ENCODE data around the gene ADGRB3.

The ADGRB3 gene

DNA sequence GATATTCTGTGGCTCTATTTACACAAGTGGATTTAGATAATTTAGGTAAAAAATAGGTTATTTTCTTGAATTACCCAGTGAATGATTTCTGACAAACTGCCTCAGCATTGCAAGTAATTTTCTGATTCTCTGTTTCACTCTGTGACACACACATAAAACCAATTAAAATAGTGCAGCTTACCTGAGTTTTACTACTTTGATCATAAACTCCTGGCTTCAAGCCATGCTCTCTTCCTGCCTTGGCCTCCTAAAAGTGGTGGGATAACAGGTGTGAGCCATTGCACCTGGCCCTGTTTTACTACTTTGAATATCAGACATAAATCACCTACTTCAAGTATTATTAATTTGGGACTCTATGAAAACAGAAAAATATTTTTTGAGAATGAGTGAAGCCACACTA, 462.9 kb downstream of the ADGRB3 start:
- Histone ChIP-seq H3K14ac (ENCODE audit: low read length in 2 of 2) (no peak overlapping the region), H2BK5ac (ENCODE audit: low read depth, low read length, poor library complexity, severe bottlenecking) (no peak overlapping the region), H3K36me3 (ENCODE audit: control insufficient read depth in 1 of 2, insufficient read depth in 2 of 2, low read depth in 1 of 2, low read length in 2 of 2) (no peaks in the 10 kb centered on the region), H3K18ac (ENCODE audit: low read depth in 1 of 2, low read length in 2 of 2) (no peak overlapping the region), H3K9ac (ENCODE audit: low read length) (no peak overlapping the region), H2AFZ (ENCODE audit: low read depth, low read length) (no peak overlapping the region), H3K4ac (ENCODE audit: low read depth in 1 of 2, low read length in 2 of 2) (no peak overlapping the region), H3K4me3 (ENCODE audit: insufficient read depth in 1 of 2, low read depth in 1 of 2, low read length in 2 of 2) (no peak overlapping the region), H2BK15ac (ENCODE audit: low read depth, poor library complexity, severe bottlenecking) (no peak overlapping the region), H2AK5ac (ENCODE audit: low read length, severe bottlenecking) (no peak overlapping the region), H3K27me3 (ENCODE audit: control insufficient read depth in 1 of 2, insufficient read depth in 1 of 2, low read length in 2 of 2) (no peaks in the 10 kb centered on the region), H3K4me1 (ENCODE audit: control insufficient read depth, insufficient read depth, low read depth, low read length) (peaks cover 2% of the 10 kb centered on the region), H2BK12ac (ENCODE audit: low read length in 2 of 2) (no peak overlapping the region), H3K23ac (ENCODE audit: low read length in 2 of 2) (no peak overlapping the region), H3K79me1 (replicated peaks; ENCODE audit: low read length, poor library complexity, severe bottlenecking) (no peaks in the 10 kb centered on the region), H4K91ac (ENCODE audit: low read length) (no peak overlapping the region), H4K8ac (ENCODE audit: low read length) (no peak overlapping the region), H3K27ac (ENCODE audit: low read length, poor library complexity, severe bottlenecking) (no peak overlapping the region), H3K4me2 (ENCODE audit: low read length, poor library complexity, severe bottlenecking) (no peak overlapping the region), H3K9me3 (ENCODE audit: control insufficient read depth, low read length) (no peaks in the 10 kb centered on the region), H2BK120ac (ENCODE audit: low read depth, low read length) (no peak overlapping the region)
- DNase-seq = no peak

DNA sequence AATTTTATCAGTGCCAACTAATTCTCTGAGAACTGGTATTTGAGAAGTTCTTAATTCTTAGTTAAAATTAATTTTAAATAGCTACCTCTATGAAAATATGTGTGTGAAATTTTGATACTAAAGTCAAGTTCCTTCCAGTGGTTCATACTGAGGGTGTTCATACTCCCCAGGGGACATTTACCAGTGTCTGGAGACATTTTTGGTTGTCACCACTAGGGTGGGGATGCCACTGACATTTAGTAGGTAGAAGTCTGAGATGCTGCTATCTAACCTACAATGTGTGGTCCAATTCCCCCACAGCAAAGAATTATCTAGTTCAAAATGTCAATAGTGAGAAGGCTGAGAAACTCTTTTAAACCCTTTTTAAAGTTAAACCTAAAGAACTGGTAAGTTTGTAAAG, 463.8 kb downstream of the ADGRB3 start:
- no peak overlapping the region for H4K91ac ChIP-seq (ENCODE audit: low read length)
- no peak overlapping the region for H3K18ac ChIP-seq (ENCODE audit: low read depth in 1 of 2, low read length in 2 of 2)
- H3K9me3 ChIP-seq (ENCODE audit: control insufficient read depth, low read length) = no peaks in the 10 kb centered on the region
- H2BK120ac ChIP-seq (ENCODE audit: low read depth, low read length) = no peak overlapping the region
- no peak overlapping the region for H3K23ac ChIP-seq (ENCODE audit: low read length in 2 of 2)
- H3K4me2 ChIP-seq (ENCODE audit: low read length, poor library complexity, severe bottlenecking) = no peak overlapping the region
- H3K27me3 ChIP-seq (ENCODE audit: control insufficient read depth in 1 of 2, insufficient read depth in 1 of 2, low read length in 2 of 2) = no peaks in the 10 kb centered on the region
- H3K79me1 ChIP-seq (replicated peaks; ENCODE audit: low read length, poor library complexity, severe bottlenecking) = no peaks in the 10 kb centered on the region
- H2AFZ ChIP-seq (ENCODE audit: low read depth, low read length) = no peak overlapping the region
- no peak overlapping the region for H3K4me3 ChIP-seq (ENCODE audit: insufficient read depth in 1 of 2, low read depth in 1 of 2, low read length in 2 of 2)
- DNase-seq = no peak
- H2BK12ac ChIP-seq (ENCODE audit: low read length in 2 of 2) = no peak overlapping the region
- no peak overlapping the region for H3K9ac ChIP-seq (ENCODE audit: low read length)
- H3K14ac ChIP-seq (ENCODE audit: low read length in 2 of 2) = no peak overlapping the region
- H3K4me1 ChIP-seq (ENCODE audit: control insufficient read depth, insufficient read depth, low read depth, low read length) = peaks cover 2% of the 10 kb centered on the region
- H2AK5ac ChIP-seq (ENCODE audit: low read length, severe bottlenecking) = peak overlapping the region; percentile 69
- no peaks in the 10 kb centered on the region for H3K36me3 ChIP-seq (ENCODE audit: control insufficient read depth in 1 of 2, insufficient read depth in 2 of 2, low read depth in 1 of 2, low read length in 2 of 2)
- no peak overlapping the region for H4K8ac ChIP-seq (ENCODE audit: low read length)
- no peak overlapping the region for H2BK15ac ChIP-seq (ENCODE audit: low read depth, poor library complexity, severe bottlenecking)
- no peak overlapping the region for H3K27ac ChIP-seq (ENCODE audit: low read length, poor library complexity, severe bottlenecking)
- no peak overlapping the region for H3K4ac ChIP-seq (ENCODE audit: low read depth in 1 of 2, low read length in 2 of 2)
- H2BK5ac ChIP-seq (ENCODE audit: low read depth, low read length, poor library complexity, severe bottlenecking) = no peak overlapping the region

DNA sequence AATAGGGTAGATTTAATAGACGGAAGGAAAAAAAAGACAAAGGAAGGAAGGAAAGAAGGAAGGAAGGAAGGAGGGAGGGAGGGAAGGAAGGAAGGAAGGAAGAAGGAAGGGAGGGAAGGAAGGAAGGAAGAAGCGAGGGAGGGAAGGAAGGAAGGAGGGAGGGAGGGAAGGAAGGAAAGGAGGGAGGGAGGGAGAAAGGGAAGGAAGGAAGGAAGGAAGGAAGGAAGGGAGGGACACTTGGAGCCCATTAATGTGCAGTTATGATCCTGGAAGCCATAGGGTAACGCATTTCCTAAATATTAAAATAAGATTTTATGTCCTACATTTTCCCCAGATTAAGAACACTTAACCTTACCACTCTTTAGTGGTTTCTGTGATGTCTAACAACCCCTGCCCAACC, 465.7 kb downstream of the ADGRB3 start:
- H3K27me3 ChIP-seq (ENCODE audit: control insufficient read depth in 1 of 2, insufficient read depth in 1 of 2, low read length in 2 of 2) = no peaks in the 10 kb centered on the region
- H4K8ac ChIP-seq (ENCODE audit: low read length) = no peak overlapping the region
- no peak overlapping the region for H4K91ac ChIP-seq (ENCODE audit: low read length)
- DNase-seq = no peak
- no peak overlapping the region for H3K4me3 ChIP-seq (ENCODE audit: insufficient read depth in 1 of 2, low read depth in 1 of 2, low read length in 2 of 2)
- no peak overlapping the region for H3K4ac ChIP-seq (ENCODE audit: low read depth in 1 of 2, low read length in 2 of 2)
- H3K4me1 ChIP-seq (ENCODE audit: control insufficient read depth, insufficient read depth, low read depth, low read length) = peaks cover 2% of the 10 kb centered on the region
- no peak overlapping the region for H3K27ac ChIP-seq (ENCODE audit: low read length, poor library complexity, severe bottlenecking)
- no peak overlapping the region for H3K14ac ChIP-seq (ENCODE audit: low read length in 2 of 2)
- no peak overlapping the region for H2BK120ac ChIP-seq (ENCODE audit: low read depth, low read length)
- WGBS = 100% methylated on average over 1 of the region's 3 CpGs
- H3K23ac ChIP-seq (ENCODE audit: low read length in 2 of 2) = no peak overlapping the region
- no peak overlapping the region for H3K4me2 ChIP-seq (ENCODE audit: low read length, poor library complexity, severe bottlenecking)
- H2AFZ ChIP-seq (ENCODE audit: low read depth, low read length) = no peak overlapping the region
- no peak overlapping the region for H2BK12ac ChIP-seq (ENCODE audit: low read length in 2 of 2)
- H3K36me3 ChIP-seq (ENCODE audit: control insufficient read depth in 1 of 2, insufficient read depth in 2 of 2, low read depth in 1 of 2, low read length in 2 of 2) = no peaks in the 10 kb centered on the region
- no peak overlapping the region for H2AK5ac ChIP-seq (ENCODE audit: low read length, severe bottlenecking)
- no peak overlapping the region for H3K18ac ChIP-seq (ENCODE audit: low read depth in 1 of 2, low read length in 2 of 2)
- H2BK5ac ChIP-seq (ENCODE audit: low read depth, low read length, poor library complexity, severe bottlenecking) = no peak overlapping the region
- H2BK15ac ChIP-seq (ENCODE audit: low read depth, poor library complexity, severe bottlenecking) = no peak overlapping the region
- no peaks in the 10 kb centered on the region for H3K9me3 ChIP-seq (ENCODE audit: control insufficient read depth, low read length)
- H3K9ac ChIP-seq (ENCODE audit: low read length) = no peak overlapping the region
- H3K79me1 ChIP-seq (replicated peaks; ENCODE audit: low read length, poor library complexity, severe bottlenecking) = no peaks in the 10 kb centered on the region

DNA sequence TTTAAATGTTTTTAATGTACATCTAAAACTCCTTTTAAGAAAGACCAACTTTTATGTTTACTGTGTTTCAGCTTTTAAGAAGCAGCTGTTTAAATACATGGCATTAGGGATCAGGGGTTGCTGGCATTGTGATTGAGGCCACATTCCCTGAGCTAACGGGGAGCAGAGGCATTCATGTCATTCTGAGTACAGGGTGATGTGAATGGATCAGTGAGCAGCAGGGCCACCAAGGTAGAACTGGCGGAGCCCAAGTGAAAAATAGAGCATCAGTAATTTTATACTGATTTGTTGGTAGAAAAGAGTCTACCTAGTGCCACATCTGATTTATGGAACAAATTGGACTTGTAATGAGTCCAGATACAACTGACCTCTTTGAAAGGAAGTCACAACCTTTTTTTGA, 467.3 kb downstream of the ADGRB3 start:
- Histone ChIP-seq H3K9ac (ENCODE audit: low read length) (no peak overlapping the region), H3K36me3 (ENCODE audit: control insufficient read depth in 1 of 2, insufficient read depth in 2 of 2, low read depth in 1 of 2, low read length in 2 of 2) (no peaks in the 10 kb centered on the region), H3K4ac (ENCODE audit: low read depth in 1 of 2, low read length in 2 of 2) (no peak overlapping the region), H3K14ac (ENCODE audit: low read length in 2 of 2) (no peak overlapping the region), H3K23ac (ENCODE audit: low read length in 2 of 2) (no peak overlapping the region), H2BK120ac (ENCODE audit: low read depth, low read length) (no peak overlapping the region), H2BK5ac (ENCODE audit: low read depth, low read length, poor library complexity, severe bottlenecking) (no peak overlapping the region), H2AK5ac (ENCODE audit: low read length, severe bottlenecking) (peak overlapping the region; percentile 35), H2BK12ac (ENCODE audit: low read length in 2 of 2) (no peak overlapping the region), H2BK15ac (ENCODE audit: low read depth, poor library complexity, severe bottlenecking) (no peak overlapping the region), H3K9me3 (ENCODE audit: control insufficient read depth, low read length) (no peaks in the 10 kb centered on the region), H3K4me1 (ENCODE audit: control insufficient read depth, insufficient read depth, low read depth, low read length) (peaks cover 2% of the 10 kb centered on the region), H4K8ac (ENCODE audit: low read length) (no peak overlapping the region), H3K4me2 (ENCODE audit: low read length, poor library complexity, severe bottlenecking) (no peak overlapping the region), H2AFZ (ENCODE audit: low read depth, low read length) (no peak overlapping the region), H4K91ac (ENCODE audit: low read length) (no peak overlapping the region), H3K79me1 (replicated peaks; ENCODE audit: low read length, poor library complexity, severe bottlenecking) (no peaks in the 10 kb centered on the region), H3K4me3 (ENCODE audit: insufficient read depth in 1 of 2, low read depth in 1 of 2, low read length in 2 of 2) (no peak overlapping the region), H3K18ac (ENCODE audit: low read depth in 1 of 2, low read length in 2 of 2) (no peak overlapping the region), H3K27me3 (ENCODE audit: control insufficient read depth in 1 of 2, insufficient read depth in 1 of 2, low read length in 2 of 2) (no peaks in the 10 kb centered on the region), H3K27ac (ENCODE audit: low read length, poor library complexity, severe bottlenecking) (no peak overlapping the region)
- WGBS = 97% methylated on average over 2 of the region's 2 CpGs
- DNase-seq = no peak
